HEK293 (cell line): Measurements from ENCODE around the gene MC5R.

Source experiments
- MEIS1 ChIP-seq: sonication (generic); formaldehyde crosslinking; IDR thresholded peaks from 2 replicates; pipeline ENCODE4 v1.8.1; 2022; ENCODE audit warnings: missing genetic modification reagents, mild to moderate bottlenecking, borderline replicate concordance
- PRDM1 ChIP-seq: fragments of 450-650 bp; formaldehyde crosslinking; IDR thresholded peaks from 2 replicates; pipeline ENCODE4; 2016; ENCODE audit warnings: missing biosample characterization, missing genetic modification characterization
- ZBTB21 ChIP-seq: fragments of 450-650 bp; formaldehyde crosslinking; IDR thresholded peaks from 2 replicates; pipeline ENCODE4 v1.5.1; 2017; ENCODE audit warnings: missing biosample characterization, missing genetic modification characterization
- ZBTB8A ChIP-seq: fragments of 450-650 bp; formaldehyde crosslinking; IDR thresholded peaks from 2 replicates; pipeline ENCODE4 v1.5.1; 2016; ENCODE audit warnings: missing biosample characterization, missing genetic modification characterization
- ZNF354C ChIP-seq: fragments of 450-650 bp; formaldehyde crosslinking; IDR thresholded peaks from 2 replicates; pipeline ENCODE4 v1.5.1; 2016; ENCODE audit warnings: missing biosample characterization, missing genetic modification characterization, low read depth, borderline replicate concordance
- ZNF623 ChIP-seq: fragments of 450-650 bp; formaldehyde crosslinking; IDR thresholded peaks from 2 replicates; pipeline ENCODE4 v1.5.1; 2016; ENCODE audit warnings: missing biosample characterization, missing genetic modification characterization
- TF ChIP-seq, protein P1 (sequence below): fragments of 450-650 bp; formaldehyde crosslinking; IDR thresholded peaks from 2 replicates; pipeline ENCODE4 v1.5.1; 2016; ENCODE audit warnings: missing biosample characterization, missing genetic modification characterization
- TF ChIP-seq, protein P2 (sequence below): fragments of 450-650 bp; formaldehyde crosslinking; IDR thresholded peaks from 2 replicates; pipeline ENCODE4 v1.5.1; 2017; ENCODE audit warnings: missing biosample characterization, missing genetic modification characterization
- TF ChIP-seq, protein P3 (sequence below): fragments of 450-650 bp; formaldehyde crosslinking; IDR thresholded peaks from 2 replicates; pipeline ENCODE4 v1.5.1; 2016; ENCODE audit warnings: missing biosample characterization, missing genetic modification characterization
- TF ChIP-seq, protein P4 (sequence below): fragments of 450-650 bp; IDR thresholded peaks from 2 replicates; pipeline ENCODE4 v1.5.1; 2018; ENCODE audit warnings: missing biosample characterization, missing genetic modification characterization
- TF ChIP-seq, protein P5 (sequence below): fragments of 450-650 bp; formaldehyde crosslinking; IDR thresholded peaks from 2 replicates; pipeline ENCODE4 v1.5.1; 2016; ENCODE audit warnings: missing biosample characterization, missing genetic modification characterization
- TF ChIP-seq, protein P6 (sequence below): fragments of 450-650 bp; formaldehyde crosslinking; IDR thresholded peaks from 2 replicates; pipeline ENCODE4 v1.5.1; 2017; ENCODE audit warnings: missing biosample characterization, missing genetic modification characterization

DNA sequence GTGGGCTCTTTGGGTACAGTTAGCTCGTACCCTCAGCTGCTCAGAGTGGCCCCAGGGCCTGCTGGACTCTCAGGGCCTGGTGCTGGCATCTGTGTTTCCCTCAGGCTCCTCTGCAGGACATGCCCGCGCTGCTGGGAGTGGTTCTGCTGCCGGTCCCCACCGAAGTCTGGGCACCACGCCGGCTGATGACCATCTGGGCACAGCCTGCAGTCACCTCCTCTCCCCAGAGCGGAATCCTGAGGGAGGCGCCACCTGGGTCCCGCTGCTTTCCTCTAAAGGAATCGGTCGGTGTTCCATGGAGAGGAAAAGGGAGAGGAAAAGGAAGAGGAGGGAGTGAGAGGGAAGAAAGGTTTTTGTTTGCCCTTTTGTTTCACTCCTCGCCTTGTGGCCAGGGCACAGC lies 47.8 kb downstream of the MC5R start:
- no peak for TF ChIP-seq ZBTB21 (tag by site-specific recombination)
- TF ChIP-seq, protein P1, sequence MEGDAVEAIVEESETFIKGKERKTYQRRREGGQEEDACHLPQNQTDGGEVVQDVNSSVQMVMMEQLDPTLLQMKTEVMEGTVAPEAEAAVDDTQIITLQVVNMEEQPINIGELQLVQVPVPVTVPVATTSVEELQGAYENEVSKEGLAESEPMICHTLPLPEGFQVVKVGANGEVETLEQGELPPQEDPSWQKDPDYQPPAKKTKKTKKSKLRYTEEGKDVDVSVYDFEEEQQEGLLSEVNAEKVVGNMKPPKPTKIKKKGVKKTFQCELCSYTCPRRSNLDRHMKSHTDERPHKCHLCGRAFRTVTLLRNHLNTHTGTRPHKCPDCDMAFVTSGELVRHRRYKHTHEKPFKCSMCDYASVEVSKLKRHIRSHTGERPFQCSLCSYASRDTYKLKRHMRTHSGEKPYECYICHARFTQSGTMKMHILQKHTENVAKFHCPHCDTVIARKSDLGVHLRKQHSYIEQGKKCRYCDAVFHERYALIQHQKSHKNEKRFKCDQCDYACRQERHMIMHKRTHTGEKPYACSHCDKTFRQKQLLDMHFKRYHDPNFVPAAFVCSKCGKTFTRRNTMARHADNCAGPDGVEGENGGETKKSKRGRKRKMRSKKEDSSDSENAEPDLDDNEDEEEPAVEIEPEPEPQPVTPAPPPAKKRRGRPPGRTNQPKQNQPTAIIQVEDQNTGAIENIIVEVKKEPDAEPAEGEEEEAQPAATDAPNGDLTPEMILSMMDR: no peak
- TF ChIP-seq, protein P2, sequence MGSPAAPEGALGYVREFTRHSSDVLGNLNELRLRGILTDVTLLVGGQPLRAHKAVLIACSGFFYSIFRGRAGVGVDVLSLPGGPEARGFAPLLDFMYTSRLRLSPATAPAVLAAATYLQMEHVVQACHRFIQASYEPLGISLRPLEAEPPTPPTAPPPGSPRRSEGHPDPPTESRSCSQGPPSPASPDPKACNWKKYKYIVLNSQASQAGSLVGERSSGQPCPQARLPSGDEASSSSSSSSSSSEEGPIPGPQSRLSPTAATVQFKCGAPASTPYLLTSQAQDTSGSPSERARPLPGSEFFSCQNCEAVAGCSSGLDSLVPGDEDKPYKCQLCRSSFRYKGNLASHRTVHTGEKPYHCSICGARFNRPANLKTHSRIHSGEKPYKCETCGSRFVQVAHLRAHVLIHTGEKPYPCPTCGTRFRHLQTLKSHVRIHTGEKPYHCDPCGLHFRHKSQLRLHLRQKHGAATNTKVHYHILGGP (tag by site-specific recombination): no peak
- no peak for TF ChIP-seq MEIS1 (CRISPR knock-in tag)
- TF ChIP-seq PRDM1 (tag by site-specific recombination): no peak
- TF ChIP-seq, protein P3, sequence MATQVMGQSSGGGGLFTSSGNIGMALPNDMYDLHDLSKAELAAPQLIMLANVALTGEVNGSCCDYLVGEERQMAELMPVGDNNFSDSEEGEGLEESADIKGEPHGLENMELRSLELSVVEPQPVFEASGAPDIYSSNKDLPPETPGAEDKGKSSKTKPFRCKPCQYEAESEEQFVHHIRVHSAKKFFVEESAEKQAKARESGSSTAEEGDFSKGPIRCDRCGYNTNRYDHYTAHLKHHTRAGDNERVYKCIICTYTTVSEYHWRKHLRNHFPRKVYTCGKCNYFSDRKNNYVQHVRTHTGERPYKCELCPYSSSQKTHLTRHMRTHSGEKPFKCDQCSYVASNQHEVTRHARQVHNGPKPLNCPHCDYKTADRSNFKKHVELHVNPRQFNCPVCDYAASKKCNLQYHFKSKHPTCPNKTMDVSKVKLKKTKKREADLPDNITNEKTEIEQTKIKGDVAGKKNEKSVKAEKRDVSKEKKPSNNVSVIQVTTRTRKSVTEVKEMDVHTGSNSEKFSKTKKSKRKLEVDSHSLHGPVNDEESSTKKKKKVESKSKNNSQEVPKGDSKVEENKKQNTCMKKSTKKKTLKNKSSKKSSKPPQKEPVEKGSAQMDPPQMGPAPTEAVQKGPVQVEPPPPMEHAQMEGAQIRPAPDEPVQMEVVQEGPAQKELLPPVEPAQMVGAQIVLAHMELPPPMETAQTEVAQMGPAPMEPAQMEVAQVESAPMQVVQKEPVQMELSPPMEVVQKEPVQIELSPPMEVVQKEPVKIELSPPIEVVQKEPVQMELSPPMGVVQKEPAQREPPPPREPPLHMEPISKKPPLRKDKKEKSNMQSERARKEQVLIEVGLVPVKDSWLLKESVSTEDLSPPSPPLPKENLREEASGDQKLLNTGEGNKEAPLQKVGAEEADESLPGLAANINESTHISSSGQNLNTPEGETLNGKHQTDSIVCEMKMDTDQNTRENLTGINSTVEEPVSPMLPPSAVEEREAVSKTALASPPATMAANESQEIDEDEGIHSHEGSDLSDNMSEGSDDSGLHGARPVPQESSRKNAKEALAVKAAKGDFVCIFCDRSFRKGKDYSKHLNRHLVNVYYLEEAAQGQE (tag by site-specific recombination): no peak
- no peak for TF ChIP-seq ZNF623 (tag by site-specific recombination)
- no peak for TF ChIP-seq ZNF354C
- TF ChIP-seq, protein P4, sequence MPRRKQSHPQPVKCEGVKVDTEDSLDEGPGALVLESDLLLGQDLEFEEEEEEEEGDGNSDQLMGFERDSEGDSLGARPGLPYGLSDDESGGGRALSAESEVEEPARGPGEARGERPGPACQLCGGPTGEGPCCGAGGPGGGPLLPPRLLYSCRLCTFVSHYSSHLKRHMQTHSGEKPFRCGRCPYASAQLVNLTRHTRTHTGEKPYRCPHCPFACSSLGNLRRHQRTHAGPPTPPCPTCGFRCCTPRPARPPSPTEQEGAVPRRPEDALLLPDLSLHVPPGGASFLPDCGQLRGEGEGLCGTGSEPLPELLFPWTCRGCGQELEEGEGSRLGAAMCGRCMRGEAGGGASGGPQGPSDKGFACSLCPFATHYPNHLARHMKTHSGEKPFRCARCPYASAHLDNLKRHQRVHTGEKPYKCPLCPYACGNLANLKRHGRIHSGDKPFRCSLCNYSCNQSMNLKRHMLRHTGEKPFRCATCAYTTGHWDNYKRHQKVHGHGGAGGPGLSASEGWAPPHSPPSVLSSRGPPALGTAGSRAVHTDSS (tag by site-specific recombination): no peak
- TF ChIP-seq, protein P5, sequence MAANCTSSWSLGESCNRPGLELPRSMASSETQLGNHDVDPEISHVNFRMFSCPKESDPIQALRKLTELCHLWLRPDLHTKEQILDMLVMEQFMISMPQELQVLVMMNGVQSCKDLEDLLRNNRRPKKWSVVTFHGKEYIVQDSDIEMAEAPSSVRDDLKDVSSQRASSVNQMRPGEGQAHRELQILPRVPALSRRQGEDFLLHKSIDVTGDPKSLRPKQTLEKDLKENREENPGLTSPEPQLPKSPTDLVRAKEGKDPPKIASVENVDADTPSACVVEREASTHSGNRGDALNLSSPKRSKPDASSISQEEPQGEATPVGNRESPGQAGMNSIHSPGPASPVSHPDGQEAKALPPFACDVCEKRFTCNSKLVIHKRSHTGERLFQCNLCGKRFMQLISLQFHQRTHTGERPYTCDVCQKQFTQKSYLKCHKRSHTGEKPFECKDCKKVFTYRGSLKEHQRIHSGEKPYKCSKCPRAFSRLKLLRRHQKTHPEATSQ (tag by site-specific recombination): no peak
- no peak for TF ChIP-seq ZBTB8A (tag by site-specific recombination)
- TF ChIP-seq, protein P6, sequence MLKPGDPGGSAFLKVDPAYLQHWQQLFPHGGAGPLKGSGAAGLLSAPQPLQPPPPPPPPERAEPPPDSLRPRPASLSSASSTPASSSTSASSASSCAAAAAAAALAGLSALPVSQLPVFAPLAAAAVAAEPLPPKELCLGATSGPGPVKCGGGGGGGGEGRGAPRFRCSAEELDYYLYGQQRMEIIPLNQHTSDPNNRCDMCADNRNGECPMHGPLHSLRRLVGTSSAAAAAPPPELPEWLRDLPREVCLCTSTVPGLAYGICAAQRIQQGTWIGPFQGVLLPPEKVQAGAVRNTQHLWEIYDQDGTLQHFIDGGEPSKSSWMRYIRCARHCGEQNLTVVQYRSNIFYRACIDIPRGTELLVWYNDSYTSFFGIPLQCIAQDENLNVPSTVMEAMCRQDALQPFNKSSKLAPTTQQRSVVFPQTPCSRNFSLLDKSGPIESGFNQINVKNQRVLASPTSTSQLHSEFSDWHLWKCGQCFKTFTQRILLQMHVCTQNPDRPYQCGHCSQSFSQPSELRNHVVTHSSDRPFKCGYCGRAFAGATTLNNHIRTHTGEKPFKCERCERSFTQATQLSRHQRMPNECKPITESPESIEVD: no peak
